Activated CD8-positive, alpha-beta memory T cell treated with anti-CD3 and anti-CD28 coated beads, Interleukin-2, amount 10 ng/mL, durations not matched to agents 7 days and 5 days (primary cell): ENCODE data around the gene IL17B. TPM values are rescaled to one million over a fixed set of nuclear protein-coding genes. Genes with fewer than 3 reads are reported as not detected.

ENCODE experiments used
- ATAC-seq: fragments of 150-1000 bp; cut with Tn5 transposase; one replicate; pipeline ENCODE4 v1.10.0; 2021; ENCODE audit warnings: moderate library complexity
- CTCF ChIA-PET: fragments of 350-600 bp; sonication (Branson Sonifier 250); formaldehyde crosslinking; loops from one replicate; lab custom pipeline; 2021; ENCODE audit warnings: antibody characterized with exemption; lab: Charles Lee
- DNase-seq: peaks from one replicate; pipeline ENCODE4 v3.0.0-alpha.2; 2020
- H3K27ac Mint-ChIP-seq: one replicate; pipeline ENCODE4 v1.8.0; 2021; ENCODE audit warnings: mild to moderate bottlenecking, mixed read lengths
- H3K27me3 Mint-ChIP-seq: one replicate; pipeline ENCODE4 v1.8.0; 2021; ENCODE audit warnings: mixed read lengths
- H3K36me3 Mint-ChIP-seq: one replicate; pipeline ENCODE4 v1.8.0; 2021; ENCODE audit warnings: mild to moderate bottlenecking, mixed read lengths
- H3K4me1 Mint-ChIP-seq: one replicate; pipeline ENCODE4 v1.8.0; 2021; ENCODE audit warnings: mixed read lengths
- H3K4me3 Mint-ChIP-seq: one replicate; pipeline ENCODE4 v1.8.0; 2021; ENCODE audit warnings: mild to moderate bottlenecking, moderate library complexity, mixed read lengths
- H3K9me3 Mint-ChIP-seq: one replicate; pipeline ENCODE4 v1.8.0; 2022; ENCODE audit warnings: low read depth, mixed read lengths
- total RNA-seq, 2 experiments: library from RNA; stranded (reverse); gene quantifications; one replicate each; pipeline ENCODE4 v1.2.3, GENCODE V29; 2021

IL17B gene
- total RNA-seq, 2 experiments from 2014 or later = not detected

- Mint-ChIP-seq H3K27ac (no peak overlapping the region), H3K9me3 (no peaks in the 10 kb centered on the region), H3K27me3 (peaks cover 12% of the 10 kb centered on the region), H3K4me3 (no peak overlapping the region), H3K4me1 (no peaks in the 10 kb centered on the region), H3K36me3 (no peaks in the 10 kb centered on the region)
- ATAC-seq = no peak
- DNase-seq = no peak
- CTCF ChIA-PET = interaction anchor here (0.7 to 0.8 kb wide), 2 partner anchors 9 to 20 kb away, joined by 3 read pairs; no protein-coding TSS in a partner anchor
Observed at GRCh38 chr5:149420545-149421371, 41.7 kb upstream of the IL17B start.

- Mint-ChIP-seq H3K4me3 (no peak overlapping the region), H3K27ac (no peak overlapping the region), H3K4me1 (no peaks in the 10 kb centered on the region), H3K36me3 (no peaks in the 10 kb centered on the region), H3K27me3 (peaks cover 12% of the 10 kb centered on the region), H3K9me3 (no peaks in the 10 kb centered on the region)
- CTCF ChIA-PET = interaction anchor here (0.7 to 0.9 kb wide), 2 partner anchors 21 to 103 kb away, joined by 3 read pairs; no protein-coding TSS in a partner anchor
- ATAC-seq = no peak
- no peak for DNase-seq
Observed at GRCh38 chr5:149419859-149420544, 40.9 kb upstream of the IL17B start.

- H3K4me3 Mint-ChIP-seq = no peak overlapping the region
- ATAC-seq (no peak), DNase-seq (no peak)
- CTCF ChIA-PET = interaction anchor here (0.9 to 1.4 kb wide), 2 partner anchors 35 to 103 kb away, joined by 3 read pairs; no protein-coding TSS in a partner anchor
- no peak overlapping the region for H3K27ac Mint-ChIP-seq
- H3K36me3 Mint-ChIP-seq = no peaks in the 10 kb centered on the region
- H3K9me3 Mint-ChIP-seq = no peaks in the 10 kb centered on the region
- H3K4me1 Mint-ChIP-seq = no peaks in the 10 kb centered on the region
- peaks cover 12% of the 10 kb centered on the region for H3K27me3 Mint-ChIP-seq
Observed at GRCh38 chr5:149419532-149419858, 40.4 kb upstream of the IL17B start.

- Mint-ChIP-seq H3K4me3 (no peak overlapping the region), H3K36me3 (no peaks in the 10 kb centered on the region), H3K27me3 (peaks cover 12% of the 10 kb centered on the region), H3K4me1 (no peaks in the 10 kb centered on the region), H3K27ac (no peak overlapping the region), H3K9me3 (no peaks in the 10 kb centered on the region)
- ATAC-seq = no peak
- CTCF ChIA-PET = interaction anchor here (0.7 to 1.4 kb wide), 3 partner anchors 35 to 178 kb away, joined by 3 read pairs; no protein-coding TSS in a partner anchor
- DNase-seq = no peak
Observed at GRCh38 chr5:149418910-149419531, 39.9 kb upstream of the IL17B start.

GRCh38 chr5:149417711-149418368 lies 38.7 kb upstream of the IL17B start:
- Mint-ChIP-seq H3K27ac (no peak overlapping the region), H3K36me3 (no peaks in the 10 kb centered on the region), H3K9me3 (no peaks in the 10 kb centered on the region), H3K27me3 (peaks cover 12% of the 10 kb centered on the region), H3K4me3 (no peak overlapping the region), H3K4me1 (no peaks in the 10 kb centered on the region)
- CTCF ChIA-PET = interaction anchor here (1.4 kb wide), 1 partner anchor 37 kb away, joined by 3 read pairs; no protein-coding TSS in a partner anchor
- no peak for ATAC-seq
- no peak for DNase-seq

- no peaks in the 10 kb centered on the region for H3K36me3 Mint-ChIP-seq
- H3K27ac Mint-ChIP-seq = no peak overlapping the region
- no peaks in the 10 kb centered on the region for H3K4me1 Mint-ChIP-seq
- no peak for ATAC-seq
- no peak overlapping the region for H3K4me3 Mint-ChIP-seq
- no peaks in the 10 kb centered on the region for H3K9me3 Mint-ChIP-seq
- peaks cover 11% of the 10 kb centered on the region for H3K27me3 Mint-ChIP-seq
- CTCF ChIA-PET = interaction anchor here (1.7 kb wide), 1 partner anchor 25 kb away, joined by 6 read pairs; no protein-coding TSS in a partner anchor
- DNase-seq = no peak
Observed at GRCh38 chr5:149416987-149417710, 38.1 kb upstream of the IL17B start.

- H3K4me1 Mint-ChIP-seq = no peaks in the 10 kb centered on the region
- H3K9me3 Mint-ChIP-seq = no peaks in the 10 kb centered on the region
- ATAC-seq (no peak), DNase-seq (no peak)
- CTCF ChIA-PET = interaction anchor here (0.9 to 1.7 kb wide), 2 partner anchors 26 to 43 kb away, joined by 3 to 6 read pairs; no protein-coding TSS in a partner anchor
- peaks cover 10% of the 10 kb centered on the region for H3K27me3 Mint-ChIP-seq
- H3K4me3 Mint-ChIP-seq = no peak overlapping the region
- H3K36me3 Mint-ChIP-seq = no peaks in the 10 kb centered on the region
- no peak overlapping the region for H3K27ac Mint-ChIP-seq
Observed at GRCh38 chr5:149415066-149415967, 36.2 kb upstream of the IL17B start.

- Mint-ChIP-seq H3K4me3 (no peak overlapping the region), H3K27ac (no peak overlapping the region), H3K9me3 (no peaks in the 10 kb centered on the region), H3K36me3 (no peaks in the 10 kb centered on the region), H3K27me3 (peaks cover 10% of the 10 kb centered on the region), H3K4me1 (no peaks in the 10 kb centered on the region)
- CTCF ChIA-PET = interaction anchor here (1.4 kb wide), 1 partner anchor 19 kb away, joined by 4 read pairs; no protein-coding TSS in a partner anchor
- ATAC-seq = no peak
- no peak for DNase-seq
Observed at GRCh38 chr5:149414405-149415065, 35.4 kb upstream of the IL17B start.

- DNase-seq = no peak
- Mint-ChIP-seq H3K4me3 (no peak overlapping the region), H3K27ac (no peak overlapping the region), H3K27me3 (peaks cover 7% of the 10 kb centered on the region), H3K9me3 (no peaks in the 10 kb centered on the region), H3K36me3 (no peaks in the 10 kb centered on the region), H3K4me1 (no peaks in the 10 kb centered on the region)
- no peak for ATAC-seq
- CTCF ChIA-PET = interaction anchor here (1.4 to 2.1 kb wide), 3 partner anchors 9 to 46 kb away, joined by 4 to 8 read pairs (median 5); no protein-coding TSS in a partner anchor
Observed at GRCh38 chr5:149413477-149414210, 34.6 kb upstream of the IL17B start.

- H3K4me1 Mint-ChIP-seq = no peaks in the 10 kb centered on the region
- DNase-seq (no peak), ATAC-seq (no peak)
- H3K27ac Mint-ChIP-seq = no peak overlapping the region
- H3K27me3 Mint-ChIP-seq = peaks cover 3% of the 10 kb centered on the region
- H3K9me3 Mint-ChIP-seq = no peaks in the 10 kb centered on the region
- H3K4me3 Mint-ChIP-seq = no peak overlapping the region
- H3K36me3 Mint-ChIP-seq = no peaks in the 10 kb centered on the region
- CTCF ChIA-PET = interaction anchor here (1.3 to 2.1 kb wide), 4 partner anchors 10 to 45 kb away, joined by 3 to 8 read pairs (median 4); no protein-coding TSS in a partner anchor
Observed at GRCh38 chr5:149412783-149413476, 33.8 kb upstream of the IL17B start.
